HG02588 (cell line): ENCODE results near the gene SLC31A1.

Source experiments
- ATAC-seq: cut with Tn5 transposase; IDR thresholded peaks from one replicate; pipeline ENCODE4 v1.9.1; 2021; ENCODE audit warnings: mild to moderate bottlenecking, moderate library complexity; ENCODE audit not compliant: unreplicated experiment

SLC31A1 gene

GRCh38 chr9:113302792-113303418 is 81.6 kb downstream of the SLC31A1 start, which contains the start of gene RNF183:
RNF183 (minus strand) TSS chr9:113303376; CDS start chr9:113298184, 5,192 bp downstream.
- no peak for ATAC-seq

DNA sequence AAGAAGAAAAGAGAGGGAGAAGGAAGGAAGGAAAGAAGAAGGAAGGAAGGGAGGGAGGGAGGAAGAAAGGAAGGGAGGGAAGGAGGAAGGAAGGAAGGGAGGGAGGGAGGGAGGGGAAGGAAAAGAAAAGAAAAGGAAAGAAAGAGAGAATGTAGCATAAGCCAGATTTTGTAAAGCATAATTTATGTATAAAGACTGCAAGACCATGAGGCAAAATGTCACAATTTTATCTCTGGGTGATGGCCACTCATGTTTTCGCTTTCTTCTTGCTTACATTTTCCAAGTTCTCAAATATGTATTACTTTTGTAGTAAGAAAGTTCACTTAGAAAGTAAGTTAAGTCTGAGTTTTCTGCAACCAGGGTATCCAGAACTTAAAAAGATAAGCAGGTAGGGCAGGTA is 85.2 kb downstream of the SLC31A1 start:
- no peak for ATAC-seq

- ATAC-seq = no peak
Observed at GRCh38 chr9:113307396-113307975, 86.1 kb downstream of the SLC31A1 start.

DNA sequence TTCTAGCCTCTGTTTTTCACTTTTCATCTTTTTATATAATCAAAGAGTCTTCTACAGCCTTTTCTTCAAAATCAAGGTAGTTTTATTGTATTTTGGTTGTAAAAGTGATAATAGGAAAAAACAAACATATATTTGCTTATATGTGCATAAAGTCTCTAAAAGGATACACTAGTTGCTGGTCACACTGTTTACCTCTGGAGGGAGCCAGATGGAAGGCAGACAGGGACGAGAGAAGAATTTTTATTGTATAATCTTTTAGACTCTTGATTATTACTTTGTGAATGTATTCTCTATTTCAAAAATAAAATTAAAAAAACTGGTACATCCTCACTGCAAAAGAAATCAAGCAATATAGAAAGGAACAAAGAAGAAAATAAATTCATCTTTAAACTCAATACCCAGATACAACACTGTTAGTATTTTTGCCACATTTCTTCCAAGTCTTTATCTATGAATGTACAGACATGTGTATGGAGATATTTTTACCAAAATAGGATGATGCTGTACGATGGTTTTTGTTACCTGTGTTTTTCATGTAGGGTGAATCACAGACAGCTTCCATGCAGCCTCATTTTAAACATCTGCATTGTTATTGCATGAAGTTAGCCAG is 88.0 kb downstream of the SLC31A1 start:
- no peak for ATAC-seq

GRCh38 chr9:113310538-113310937 is 89.2 kb downstream of the SLC31A1 start:
- ATAC-seq = no peak

DNA sequence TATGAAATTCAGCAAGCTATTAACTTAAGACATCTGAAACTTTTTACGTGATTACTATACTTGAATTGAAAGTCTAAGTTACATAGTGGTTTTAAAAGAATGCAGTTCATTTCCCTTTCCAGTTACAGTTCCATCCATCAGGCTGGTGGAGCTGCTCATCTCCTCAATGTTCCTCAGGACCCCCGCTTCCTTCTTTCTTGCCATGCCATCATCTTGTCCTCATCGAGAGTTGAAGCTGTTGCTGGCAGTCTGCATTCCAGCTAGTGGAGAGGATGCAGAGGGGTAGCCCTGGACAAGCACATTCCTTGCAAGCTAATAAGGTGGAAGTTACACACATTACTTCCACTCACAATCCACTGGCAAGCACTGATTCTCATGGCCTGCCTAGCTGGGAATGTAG is 90.6 kb downstream of the SLC31A1 start:
- no peak for ATAC-seq

DNA sequence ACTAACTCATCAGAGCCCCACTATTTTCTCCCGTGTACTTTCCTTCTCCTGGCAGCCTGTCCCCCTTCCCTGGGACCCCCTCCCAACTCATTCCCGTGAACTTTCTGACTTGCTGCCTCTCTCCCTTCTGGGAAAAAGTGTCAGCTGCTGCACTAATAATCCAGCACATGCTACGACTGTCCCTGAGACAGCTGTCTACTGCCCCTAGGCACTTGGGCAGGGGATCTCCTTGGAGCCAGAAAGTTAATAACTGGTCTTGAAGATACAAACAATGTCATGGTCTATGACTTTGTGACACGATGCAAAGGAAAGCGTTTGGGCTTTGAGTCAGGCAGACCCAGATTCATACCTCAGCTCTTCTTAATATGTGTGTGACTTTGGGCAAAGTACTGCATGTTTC is 91.9 kb downstream of the SLC31A1 start:
- no peak for ATAC-seq
